ENCODE measurements around the gene CFAP251. TPM values are rescaled to one million over a fixed set of nuclear protein-coding genes. Genes with fewer than 3 reads are reported as not detected.
"Not testable (repeated sequence)": the region's sequence is repeated elsewhere in the genome, so short reads cannot be mapped to it uniquely, and the experiment has no call there.

The CFAP251 gene, protein sequence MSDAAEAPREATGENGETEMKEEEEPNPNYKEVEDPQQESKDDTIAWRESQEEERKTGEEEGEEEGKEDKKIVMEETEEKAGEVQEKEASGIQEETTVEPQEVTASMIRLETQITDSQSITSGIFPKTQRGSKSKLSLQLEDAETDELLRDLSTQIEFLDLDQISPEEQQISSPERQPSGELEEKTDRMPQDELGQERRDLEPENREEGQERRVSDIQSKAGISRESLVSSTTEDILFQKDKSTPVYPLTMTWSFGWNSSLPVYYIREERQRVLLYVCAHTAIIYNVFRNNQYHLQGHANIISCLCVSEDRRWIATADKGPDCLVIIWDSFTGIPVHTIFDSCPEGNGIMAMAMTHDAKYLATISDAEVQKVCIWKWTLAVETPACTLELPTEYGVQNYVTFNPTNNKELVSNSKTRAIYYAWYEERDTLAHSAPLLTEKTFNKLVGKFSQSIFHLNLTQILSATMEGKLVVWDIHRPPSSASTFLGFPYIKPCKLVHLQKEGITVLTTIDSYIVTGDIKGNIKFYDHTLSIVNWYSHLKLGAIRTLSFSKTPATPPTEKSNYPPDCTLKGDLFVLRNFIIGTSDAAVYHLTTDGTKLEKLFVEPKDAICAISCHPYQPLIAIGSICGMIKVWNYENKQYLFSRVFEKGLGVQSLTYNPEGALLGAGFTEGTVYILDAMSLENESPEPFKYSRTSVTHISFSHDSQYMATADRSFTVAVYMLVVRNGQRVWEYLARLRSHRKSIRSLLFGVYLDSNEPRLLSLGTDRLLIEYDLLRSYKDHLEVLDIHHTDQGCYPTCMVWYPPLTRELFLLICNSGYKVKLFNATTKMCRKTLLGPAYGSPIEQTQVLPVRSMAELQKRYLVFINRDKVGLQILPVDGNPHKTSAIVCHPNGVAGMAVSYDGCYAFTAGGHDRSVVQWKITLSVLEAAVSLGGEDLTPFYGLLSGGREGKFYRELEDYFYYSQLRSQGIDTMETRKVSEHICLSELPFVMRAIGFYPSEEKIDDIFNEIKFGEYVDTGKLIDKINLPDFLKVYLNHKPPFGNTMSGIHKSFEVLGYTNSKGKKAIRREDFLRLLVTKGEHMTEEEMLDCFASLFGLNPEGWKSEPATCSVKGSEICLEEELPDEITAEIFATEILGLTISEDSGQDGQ
- 3.9 TPM for total RNA-seq

DNA sequence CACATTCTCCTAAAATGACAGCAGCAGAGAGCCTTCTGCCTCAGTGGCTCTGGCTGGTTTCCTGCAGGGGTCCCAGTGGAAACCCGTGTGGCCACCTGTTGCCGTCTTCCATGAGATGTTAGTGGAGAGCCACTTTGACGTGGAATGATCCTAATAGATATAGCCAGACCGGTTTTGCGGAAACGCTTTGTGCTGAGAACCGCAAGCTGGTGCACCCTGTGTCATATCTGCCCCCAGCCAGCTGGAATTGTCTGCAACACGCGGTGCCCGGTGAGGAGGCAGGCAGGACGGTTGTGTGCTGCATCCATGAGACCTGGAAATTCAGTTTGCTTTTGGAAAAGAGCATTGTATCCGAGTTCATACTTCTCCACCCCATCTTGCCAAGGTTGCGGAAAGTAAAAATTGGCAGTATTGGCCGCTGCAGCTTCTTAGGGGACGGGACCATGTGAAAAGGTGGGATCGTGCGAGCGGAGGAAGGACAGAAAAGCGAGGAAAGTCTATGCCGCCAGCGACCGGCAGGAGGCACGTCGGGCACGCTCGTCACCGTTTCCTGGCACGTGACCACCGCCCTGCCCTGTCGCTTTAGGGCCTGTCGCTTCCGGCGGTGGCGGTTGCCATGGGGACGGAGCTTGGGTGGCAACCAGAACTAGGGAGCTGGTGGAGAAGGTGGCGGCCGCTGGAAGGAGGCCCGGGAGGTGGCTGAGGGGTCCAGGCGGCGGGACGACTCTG lies at the start of gene CFAP251:
Gene CFAP251 (plus strand): TSS at position 643 of the 729 bp plus-strand sequence. CDS start 2,714 bp downstream, outside the sequence.
- DNase-seq (ENCODE audit: low spot score), result peak; percentile 95

DNA sequence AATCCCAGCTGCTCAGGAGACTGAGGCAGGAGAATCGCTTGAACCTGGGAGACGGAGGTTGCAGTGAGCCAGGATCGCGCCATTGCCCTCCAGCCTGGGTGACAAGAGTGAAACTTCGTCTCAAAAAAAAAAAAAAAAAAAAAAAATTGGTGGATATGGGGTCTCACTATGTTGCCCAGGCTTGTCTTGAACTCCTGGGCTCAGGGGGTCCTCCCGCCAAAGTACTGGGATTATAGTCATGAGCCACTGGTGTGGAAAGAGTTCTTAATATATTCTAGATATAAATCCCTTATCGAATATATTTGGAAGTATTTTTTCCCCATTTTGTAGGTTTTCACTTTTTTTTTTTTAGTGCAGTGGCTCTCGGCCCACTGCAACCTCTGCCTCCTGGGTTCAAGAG lies 49.2 kb upstream of the CFAP251 start:
- not testable (repeated sequence) for DNase-seq (ENCODE audit: low spot score)

DNA sequence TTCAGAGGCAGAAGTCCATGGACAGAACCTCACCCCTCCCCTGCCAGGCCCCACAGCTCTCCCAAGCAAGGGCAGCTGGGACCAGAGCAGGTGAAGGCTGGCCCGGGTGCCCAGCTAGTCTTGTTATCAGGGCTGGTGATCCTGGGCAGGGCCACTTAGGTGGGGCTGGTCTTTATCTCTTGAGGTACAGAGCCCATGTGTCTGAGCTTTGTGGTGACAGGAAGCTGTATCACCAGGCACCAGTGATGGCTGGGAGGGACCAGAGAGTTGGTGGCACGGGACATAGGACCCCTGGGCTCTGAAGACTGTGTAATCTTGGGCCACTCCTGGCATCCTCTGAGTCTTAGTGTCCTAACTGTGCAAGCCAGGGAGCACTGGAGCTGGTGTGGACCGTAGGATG lies 46.9 kb upstream of the CFAP251 start:
- no peak for DNase-seq (ENCODE audit: low spot score)

DNA sequence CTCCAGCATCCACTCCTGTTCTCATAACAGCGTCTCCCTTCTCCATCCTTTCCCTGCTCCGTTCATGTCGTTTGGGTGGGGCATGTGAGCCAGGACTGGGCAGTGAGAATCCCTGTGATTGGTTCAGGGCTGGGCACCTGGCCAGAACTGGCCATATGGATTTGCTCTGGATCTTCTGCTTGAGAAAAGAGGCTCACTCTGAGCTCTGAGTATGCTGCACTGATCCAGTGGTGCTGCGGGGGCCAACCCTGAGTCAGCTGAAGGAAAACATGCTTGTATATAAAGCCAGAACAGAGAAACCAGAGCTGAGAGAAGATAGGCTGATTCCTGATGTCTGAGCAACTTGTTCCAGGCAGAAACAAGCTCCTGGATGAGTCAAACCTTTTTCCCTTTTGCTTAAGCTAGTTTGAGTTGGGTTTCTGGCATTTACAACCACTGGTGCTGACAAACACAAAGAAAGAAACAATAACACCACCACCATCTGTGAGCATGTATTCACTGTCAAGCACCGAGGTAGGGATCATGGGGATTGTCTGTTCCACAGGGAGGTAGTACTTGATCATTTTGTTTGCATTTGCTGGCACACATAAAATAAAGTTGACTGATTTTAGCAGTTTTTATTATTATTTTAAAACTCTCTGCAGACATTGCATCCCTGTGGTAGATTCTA lies 45.7 kb upstream of the CFAP251 start:
- no peak for DNase-seq (ENCODE audit: low spot score)

DNA sequence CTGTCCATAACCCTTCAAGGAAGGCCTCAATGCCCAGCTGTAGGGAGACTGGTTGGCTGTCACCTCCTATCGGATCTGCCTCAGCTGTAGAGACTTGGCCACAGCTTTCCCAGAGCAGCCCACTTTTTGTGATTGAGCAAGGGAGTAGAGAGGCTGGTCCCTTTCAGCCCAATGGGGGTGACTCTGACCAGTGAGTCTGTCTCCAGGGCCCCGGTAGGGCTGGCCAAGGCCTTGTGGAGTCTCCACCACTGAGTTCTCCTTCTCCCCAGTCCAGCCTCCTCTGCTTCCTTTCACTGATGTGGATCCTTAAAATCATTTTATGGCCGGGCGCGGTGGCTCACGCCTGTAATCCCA lies 45.2 kb upstream of the CFAP251 start:
- no peak for DNase-seq (ENCODE audit: low spot score)

DNA sequence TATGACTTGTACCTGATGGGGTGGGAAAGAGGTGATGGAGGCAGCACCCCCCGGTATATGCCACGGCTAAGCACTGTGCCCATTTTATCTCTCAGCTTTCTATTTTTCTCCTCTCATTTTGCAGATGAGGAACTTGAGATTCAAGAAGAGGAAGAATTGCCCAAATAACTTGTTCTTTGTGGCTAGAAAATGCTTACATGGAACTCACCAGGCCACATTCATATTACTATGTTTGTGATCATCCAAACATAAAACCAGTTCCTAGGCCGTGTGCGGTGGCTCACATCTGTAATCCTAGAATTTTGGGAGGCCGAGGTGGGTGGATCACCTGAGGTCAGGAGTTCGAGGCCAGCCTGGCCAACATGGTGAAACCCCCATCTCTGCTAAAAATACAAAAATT lies 44.3 kb upstream of the CFAP251 start:
- DNase-seq (ENCODE audit: low spot score), result no peak

DNA sequence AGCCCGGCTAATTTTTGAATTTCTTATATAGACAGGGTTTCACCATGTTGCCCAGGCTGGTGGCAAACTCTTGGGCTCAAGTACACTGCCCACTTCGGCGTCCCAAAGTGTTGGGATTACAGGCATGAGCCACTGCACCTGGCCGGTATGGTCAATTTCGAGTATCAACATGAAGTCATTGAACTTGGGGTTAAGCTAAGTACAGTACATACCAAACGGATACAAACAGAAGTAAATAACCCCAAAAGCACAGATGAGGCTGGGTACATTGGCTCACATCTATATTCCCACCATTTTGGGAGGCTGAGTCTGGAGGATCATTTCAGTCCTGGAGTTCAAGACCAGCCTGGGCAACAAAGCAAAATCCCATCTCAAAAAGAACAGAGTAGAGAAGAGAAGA lies 42.8 kb upstream of the CFAP251 start:
- no peak for DNase-seq (ENCODE audit: low spot score)

DNA sequence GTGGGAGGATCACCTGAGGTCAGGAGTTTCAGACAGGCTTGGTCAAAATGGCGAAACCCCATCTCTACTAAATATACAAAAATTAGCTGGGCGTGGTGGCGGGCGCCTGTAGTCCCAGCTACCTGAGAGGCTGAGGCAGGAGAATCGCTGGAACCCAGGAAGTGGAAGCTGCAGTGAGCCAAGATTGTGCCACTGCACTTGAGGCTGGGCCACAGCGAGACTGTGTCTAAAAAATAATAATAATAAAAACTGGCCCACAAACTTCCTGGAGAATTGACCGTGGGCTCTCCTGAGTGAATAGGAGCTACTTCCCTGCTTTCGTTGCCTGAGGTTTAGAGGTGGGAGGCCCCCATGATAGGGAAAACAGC lies 42.3 kb upstream of the CFAP251 start:
- not testable (repeated sequence) for DNase-seq (ENCODE audit: low spot score)

DNA sequence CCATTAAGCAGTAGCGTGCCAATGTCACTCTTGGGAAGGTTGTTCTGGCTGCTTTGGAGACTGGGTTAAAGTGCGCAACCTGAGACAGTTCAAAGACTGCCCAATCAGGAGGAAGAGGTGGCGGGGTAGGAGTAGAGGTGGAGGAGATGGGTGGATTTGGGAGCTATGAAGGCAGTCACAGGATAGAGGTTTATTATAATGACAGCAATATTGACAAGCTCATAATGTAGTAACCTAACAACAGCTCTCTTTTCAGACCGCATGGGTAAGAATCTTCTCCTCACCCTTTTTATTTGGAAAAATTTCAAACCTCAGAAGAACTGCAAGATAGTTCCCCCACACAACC lies 35.1 kb upstream of the CFAP251 start:
- no peak for DNase-seq (ENCODE audit: low spot score)

DNA sequence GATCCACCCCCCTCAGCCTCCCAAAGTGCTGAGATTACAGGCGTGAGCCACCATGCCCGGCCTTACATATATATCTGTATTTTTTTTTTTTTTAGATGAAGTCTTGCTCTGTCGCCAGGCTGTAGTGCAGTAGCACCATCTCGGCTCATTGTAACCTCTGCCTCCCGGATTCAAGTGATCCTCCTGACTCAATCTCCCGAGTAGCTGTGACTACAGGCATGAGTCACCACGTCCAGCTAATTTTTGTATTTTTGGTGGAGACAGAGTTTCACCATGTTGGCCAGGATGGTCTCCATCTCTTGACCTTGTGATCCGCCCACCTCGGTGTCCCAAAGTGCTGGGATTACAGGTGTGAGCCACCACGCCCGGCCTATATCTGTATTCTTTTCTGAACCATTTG lies 33.3 kb upstream of the CFAP251 start:
- not testable (repeated sequence) for DNase-seq (ENCODE audit: low spot score)

DNA sequence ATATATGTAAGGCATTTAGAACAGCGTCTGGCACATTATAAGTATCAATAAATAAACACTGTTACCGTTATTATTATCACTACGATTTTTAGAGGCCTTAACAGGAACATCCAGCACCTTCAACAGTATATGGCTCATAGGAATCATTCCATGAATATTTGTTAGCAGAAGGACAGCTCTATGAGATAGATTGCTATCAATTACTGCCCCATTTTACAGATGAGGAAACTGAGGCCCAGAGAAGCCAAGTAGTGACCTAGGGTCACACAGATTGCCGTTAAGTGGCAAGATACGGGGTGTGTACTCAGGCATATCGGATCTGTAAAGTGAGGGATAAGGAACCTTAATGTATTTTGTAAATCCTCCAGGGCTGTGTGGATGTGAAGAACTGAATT lies 30.3 kb upstream of the CFAP251 start:
- no peak for DNase-seq (ENCODE audit: low spot score)

DNA sequence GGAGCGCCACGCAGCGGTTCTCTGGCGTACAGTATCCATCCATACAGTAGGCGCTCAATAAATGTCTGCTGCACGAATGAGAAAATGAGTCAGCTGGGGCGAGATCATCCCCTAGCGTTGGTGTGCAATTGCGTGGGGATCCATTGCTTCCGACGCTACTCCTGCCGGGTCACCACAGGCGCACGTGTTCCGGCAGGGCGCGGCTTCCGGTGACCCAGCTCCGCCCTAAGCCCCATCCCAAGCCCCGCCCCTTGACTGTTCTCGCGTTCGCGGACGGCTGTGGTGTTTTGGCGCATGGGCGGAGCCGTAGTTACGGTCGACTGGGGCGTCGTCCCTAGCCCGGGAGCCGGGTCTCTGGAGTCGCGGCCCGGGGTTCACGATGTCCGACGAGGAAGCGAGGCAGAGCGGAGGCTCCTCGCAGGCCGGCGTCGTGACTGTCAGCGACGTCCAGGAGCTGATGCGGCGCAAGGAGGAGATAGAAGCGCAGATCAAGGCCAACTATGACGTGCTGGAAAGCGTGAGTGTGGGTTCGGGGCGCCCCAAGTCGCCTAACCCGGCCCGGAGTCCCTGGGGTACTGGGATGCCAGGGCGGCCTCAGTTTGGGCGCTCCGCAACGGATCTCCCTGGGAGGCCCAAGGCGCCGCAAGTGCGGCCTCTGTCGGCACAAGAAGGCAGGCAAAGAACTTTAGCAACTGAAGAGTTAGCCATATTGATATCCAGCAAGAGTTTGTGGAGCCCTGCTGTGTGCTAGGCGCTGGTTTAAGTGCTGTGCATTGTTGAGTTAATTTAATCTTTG lies 29.7 kb upstream of the CFAP251 start, which contains the start of gene PSMD9:
Gene PSMD9 (plus strand): TSS at position 313 of the 796 bp plus-strand sequence. CDS start 67 bp downstream, at position 380.
- peak; percentile 99 for DNase-seq (ENCODE audit: low spot score)

DNA sequence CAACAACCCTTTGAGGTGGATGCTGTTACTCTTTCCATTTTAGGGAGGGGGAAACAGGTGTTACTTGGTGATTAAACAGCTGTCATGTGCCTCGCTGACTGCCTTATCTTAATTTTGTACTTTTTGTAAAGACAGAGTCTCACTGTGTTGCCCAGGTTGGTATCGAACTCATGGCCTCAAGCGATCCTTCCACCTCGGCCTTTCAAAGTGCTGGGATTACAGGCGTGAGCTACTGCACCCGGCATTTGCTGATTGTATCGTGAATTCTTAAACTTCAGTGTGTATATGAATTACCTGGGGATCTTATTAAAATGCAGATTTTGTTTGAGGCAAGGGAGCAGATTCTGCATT lies 29.1 kb upstream of the CFAP251 start:
- DNase-seq (ENCODE audit: low spot score), result no peak

DNA sequence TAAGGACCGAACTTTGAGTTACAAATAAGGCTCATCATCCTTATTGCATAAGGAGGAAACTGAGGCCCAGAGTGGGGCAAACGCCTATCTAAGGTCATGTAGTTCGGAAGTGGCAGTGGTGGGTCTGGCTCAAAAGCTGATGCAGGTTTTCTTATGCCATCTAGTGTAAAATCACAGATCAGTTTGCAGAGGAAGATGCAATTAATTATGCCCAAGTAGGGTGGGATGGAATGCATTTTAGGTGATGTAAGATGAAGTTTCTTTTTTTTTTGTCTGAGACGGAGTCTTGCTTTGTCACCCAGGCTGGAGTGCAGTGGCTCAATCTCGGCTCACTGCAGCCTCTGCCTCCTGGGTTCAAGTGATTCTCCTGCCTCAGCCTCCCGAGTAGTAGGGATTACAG lies 28.7 kb upstream of the CFAP251 start:
- DNase-seq (ENCODE audit: low spot score), result not testable (repeated sequence)

DNA sequence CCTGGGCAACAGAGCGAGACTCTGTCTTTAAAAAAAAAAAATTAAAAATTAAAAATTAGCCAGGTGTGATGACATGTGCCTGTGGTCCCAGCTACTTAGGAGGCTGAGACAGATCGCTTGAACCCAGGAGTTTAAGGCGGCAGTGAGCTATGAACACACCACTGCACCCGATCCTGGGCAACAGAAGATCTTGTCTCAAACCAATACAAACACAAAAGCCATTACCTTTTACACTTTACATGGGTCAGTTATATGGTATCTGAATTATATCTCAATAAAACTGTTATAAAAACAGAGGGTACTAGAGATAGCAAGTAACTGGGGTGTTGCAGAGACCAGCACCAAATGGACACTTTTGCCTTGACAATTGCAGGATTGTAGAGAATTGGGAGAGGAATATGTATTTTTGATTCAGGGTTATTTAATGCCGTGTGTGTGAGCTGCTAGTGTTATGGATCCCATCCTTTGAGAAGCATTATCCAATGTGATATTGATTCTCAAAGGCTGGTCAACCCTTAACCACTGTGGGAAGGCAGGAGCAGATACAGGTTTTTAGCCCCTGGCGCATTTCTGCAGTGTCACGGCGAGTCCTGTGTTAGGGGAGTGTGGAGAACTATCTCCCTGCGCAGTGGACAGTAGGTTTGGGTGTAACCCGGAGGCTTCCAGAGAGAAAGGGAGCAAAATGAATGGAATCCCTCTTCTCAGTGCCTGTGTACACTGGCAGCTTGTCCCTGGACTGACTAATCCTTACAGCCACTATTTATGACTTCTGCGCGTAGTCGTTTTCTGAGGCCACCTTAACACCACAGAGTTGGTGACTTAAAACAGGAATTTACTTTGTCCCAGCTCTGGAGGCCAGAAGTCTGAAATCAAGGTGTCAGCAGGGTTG lies 25.5 kb upstream of the CFAP251 start:
- no peak for DNase-seq (ENCODE audit: low spot score)

DNA sequence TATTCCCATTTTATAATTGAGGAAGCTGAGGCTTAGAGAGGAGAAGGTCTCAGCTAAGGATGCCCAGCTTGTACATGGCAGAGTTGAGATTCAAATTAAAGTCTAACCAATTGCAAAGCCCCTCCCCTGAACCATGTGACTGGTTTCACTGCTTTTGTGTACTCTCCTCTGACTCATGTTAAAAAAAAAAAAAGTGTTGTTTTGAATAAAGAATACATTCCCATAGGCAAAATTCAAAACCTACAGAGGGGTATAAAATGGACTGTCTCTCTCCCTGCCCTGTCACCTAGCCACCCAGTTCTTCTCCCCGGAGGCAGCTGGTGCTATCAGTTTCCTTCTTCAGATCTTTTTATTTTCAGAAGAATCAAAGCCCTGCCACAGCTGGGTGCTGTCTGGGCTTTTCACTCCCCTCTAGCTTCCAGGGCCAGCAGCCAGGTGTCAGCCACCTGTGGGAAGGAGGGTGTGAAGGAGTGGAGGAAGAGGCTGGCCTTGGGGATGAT lies 24.4 kb upstream of the CFAP251 start:
- no peak for DNase-seq (ENCODE audit: low spot score)

DNA sequence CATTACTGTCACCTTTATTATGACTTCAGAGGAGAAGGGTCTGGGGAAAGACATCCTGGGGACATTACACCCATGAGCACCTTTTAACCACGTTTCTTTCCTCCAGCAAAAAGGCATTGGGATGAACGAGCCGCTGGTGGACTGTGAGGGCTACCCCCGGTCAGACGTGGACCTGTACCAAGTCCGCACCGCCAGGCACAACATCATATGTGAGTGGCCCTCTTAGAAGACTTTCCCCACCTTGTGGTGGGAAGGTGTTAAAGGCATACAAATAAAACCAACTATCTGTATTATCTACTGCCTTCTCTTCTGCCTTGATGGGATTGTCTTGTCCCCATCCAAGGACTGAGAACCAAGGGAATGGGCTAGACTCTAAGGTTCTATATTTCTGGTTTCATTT lies 23.8 kb upstream of the CFAP251 start:
- no peak for DNase-seq (ENCODE audit: low spot score)

DNA sequence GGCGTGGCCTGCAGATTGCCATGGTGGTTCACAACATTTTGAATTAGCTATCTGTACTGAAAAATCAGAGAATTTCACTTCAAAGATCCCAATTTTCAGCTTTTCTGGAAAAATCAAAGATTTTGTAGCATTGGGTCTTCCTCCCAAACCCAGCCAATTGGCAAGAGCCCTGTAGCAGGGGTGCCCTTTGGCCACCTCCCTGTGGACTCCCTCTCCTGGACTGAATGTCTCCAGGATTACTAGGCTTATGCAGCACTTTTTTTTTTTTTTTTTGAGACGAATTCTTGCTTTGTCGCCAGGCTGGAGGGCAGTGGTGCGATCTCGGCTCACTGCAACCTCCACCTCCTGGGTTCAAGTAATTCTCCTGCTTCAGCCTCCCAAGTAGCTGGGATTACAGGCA lies 20.1 kb upstream of the CFAP251 start:
- no peak for DNase-seq (ENCODE audit: low spot score)

DNA sequence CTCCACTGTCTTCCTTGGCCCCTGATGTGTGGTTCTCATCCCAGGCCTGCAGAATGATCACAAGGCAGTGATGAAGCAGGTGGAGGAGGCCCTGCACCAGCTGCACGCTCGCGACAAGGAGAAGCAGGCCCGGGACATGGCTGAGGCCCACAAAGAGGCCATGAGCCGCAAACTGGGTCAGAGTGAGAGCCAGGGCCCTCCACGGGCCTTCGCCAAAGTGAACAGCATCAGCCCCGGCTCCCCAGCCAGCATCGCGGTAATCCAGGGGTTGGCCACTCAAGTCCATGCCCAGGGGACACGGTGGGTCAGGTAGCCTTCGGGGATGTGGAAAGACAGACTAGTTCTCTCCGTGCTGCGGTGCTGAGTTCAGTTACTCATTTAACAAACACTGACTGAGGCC lies 18.8 kb upstream of the CFAP251 start:
- no peak for DNase-seq (ENCODE audit: low spot score)

All from ureter (tissue), 1 donor.